SIG-M5 treated with dmso at 0.1 percent for 504 hours (cell line): Measurements from ENCODE around the gene CCDC197.

ENCODE experiments used
- DNase-seq: peaks from one replicate; lab custom pipeline; 2025; ENCODE audit not compliant: unreplicated experiment; lab: John Stamatoyannopoulos, UW

CCDC197 gene

DNA sequence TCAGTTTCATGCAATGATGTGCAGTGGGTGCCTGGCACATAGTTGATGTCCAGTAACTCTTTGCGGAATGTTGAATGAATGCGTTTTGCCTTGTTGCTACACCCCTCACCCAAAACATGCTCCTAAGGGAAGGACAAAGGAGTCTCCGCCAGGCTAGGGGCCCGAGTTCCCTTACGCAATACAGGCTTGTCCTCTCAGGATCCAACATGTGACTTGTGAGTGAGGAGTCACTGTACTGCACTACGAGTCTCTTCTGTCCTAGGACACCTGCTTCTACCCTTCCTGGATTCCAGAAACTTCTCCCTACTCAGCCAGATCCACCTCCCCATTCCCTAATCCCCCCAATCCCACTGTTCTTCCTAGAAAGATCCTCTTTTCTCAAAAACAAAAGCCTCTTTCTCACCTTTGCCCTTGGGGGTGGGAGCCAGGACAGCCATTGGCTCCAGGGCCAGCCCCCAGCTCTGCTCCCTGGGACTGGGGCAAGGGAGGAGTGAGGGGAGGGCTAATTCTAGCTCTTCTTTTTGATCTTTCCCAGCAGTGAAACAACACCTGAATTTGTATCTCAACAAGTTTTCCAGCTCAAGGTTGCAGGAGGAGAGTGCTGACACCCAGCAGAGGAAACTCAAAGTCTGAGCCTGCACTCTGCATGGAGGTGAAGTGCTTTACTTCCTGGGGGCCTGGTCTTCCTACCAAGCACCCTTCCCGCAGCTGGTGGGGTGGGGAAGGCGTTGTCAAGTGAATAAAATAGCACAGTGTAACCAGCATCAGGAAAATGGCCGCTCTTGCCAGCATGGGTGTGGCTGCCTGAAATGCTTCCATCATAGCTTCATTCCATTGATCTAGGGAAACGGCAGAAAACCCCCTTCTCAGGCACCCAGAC, 25.7 kb downstream of the CCDC197 start:
- DNase-seq = no peak

DNA sequence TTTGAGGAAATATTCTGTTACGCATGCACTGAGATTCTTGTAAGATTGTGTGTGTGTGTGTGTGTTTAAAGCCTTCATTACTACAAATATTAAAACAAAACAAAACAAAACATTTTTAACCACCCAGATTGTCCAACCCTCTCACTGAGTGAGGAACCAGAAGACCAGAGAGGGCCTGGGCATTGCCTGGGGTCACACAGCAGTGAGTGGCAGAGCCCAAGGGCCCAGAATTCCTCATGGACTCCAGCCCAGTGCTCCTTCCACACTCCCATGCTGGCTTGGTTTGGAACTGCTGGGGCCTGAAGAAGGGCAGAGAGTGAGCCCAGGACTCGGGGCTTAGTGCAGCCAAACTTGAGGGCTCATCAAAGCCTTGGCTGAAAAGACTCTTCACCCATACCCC, 27.4 kb downstream of the CCDC197 start:
- DNase-seq = no peak

DNA sequence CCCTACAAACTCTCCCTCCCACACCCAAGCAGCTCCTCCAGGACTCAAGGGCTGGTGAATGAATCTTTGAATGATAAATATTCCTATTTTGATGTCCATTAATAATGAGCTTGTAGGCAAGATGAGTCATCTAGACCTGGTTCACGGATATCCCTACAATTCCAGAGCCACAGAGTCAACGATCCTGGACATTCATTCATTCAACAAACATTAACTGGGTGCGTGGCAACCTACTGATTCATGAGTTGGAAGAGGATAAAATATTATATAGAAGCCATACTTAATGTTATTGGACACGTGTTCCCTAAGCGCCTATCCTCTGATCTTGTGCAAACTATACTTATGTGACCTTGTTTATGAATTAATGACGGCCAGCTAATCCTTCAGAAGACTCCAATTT, 28.6 kb downstream of the CCDC197 start:
- no peak for DNase-seq

DNA sequence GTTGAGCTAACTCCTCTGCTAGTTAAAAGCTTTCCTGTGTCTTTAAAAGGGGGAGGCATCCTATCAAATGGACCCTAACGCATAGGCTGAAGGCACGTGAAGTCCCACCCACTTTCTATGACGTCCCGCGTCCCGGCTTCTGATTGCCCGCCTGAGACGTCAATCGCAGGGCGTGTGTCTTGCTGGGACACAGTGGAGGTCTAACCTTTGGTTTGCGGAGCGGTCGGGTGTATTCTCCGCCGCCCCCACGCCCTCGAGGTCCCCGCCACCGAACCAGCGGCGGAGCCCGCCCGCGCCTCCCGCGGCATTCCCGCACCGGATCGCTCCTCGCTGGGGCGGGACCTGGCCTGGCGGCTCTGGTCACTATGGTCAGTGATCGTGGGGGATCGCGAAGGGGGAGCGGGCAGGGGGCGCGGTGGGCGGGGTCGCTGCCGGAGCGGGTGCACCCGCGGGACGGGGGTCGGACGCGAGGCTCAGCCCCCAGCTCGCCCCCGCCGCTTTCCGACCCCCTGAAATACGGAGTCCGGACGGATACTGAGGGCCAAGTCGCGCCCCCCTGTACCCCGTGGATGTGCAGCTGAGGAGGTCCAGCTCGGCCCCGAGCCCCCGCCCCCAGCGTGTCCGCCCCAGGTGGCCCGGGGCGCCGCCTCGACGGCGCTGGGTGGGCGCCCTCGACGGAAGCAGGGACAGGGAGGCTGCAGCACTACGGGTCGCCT, 29.2 kb downstream of the CCDC197 start, which contains the start of gene OTUB2:
TSS of gene OTUB2 (plus strand) at position 168 of the 716 bp plus-strand sequence. CDS start at position 366, 198 bp downstream.
- peak; percentile 98 for DNase-seq

DNA sequence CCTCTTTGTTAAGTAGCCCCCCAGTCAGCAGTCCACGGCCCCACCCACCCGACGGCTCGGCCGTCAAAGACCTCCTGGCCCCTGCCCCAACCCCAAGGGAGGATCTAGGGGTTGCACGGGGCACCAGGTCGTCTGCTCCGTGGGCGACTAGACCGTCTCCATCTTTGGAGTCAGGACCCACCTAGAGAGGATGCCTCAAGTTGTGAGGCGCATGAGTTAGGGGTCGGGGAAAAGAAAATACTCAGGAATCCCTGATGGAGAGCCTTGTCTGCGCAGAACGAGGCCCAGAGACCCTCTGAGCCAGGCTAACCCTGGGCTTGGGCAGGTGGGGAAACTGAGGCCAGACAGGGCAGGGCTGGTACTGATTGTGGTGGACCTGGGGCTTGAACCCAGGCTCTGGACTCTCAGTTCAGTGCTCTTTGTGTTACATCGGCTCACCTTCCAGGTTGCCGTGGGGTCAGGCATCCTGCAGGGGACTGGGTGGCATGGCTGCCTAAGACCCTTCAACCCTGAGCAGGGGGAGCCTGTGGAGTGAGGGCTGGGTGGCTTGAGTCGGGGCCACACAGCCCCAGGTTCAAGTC, 29.9 kb downstream of the CCDC197 start:
- DNase-seq = no peak

DNA sequence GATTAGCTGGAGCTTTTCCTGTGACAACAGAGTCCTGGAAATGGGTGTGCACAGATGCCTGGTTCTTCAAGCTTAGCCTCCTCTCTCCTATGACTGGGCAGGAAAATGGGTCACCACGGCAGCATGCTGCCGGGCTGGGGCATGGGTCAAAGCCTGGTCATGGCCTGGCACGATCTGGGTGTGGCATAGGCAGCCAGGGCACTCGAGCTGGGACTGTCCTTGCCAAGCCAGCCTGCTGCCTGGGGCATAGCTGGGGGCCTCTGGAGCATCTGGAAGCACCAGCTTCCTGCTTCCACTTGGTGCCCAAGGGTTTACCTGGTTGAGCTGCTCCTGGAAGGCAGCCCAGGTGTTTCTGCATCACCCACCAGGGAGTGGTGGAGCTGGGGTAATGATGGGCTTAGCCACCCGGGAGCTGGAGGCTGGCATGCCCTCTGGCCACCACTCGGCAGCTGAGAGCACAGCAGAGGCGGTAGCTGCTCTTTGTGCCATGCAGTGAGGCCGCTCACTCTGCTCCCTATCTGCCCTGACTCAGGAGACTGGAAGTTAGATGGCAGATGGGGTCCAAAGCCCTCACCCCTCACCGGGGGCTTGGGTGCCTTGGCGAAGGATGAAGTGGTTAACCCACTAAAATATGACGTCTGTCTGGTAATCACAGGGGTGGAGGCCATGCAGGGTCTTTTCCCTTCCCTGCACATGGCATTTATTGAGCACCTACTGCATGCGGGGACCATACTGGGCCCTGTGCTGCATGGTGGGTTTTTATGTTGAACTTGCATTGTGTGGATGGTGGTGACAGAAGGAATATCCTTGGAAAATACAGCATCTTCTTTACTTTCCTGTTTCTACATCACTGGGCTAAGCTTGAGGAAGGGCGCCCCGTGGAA, 30.7 kb downstream of the CCDC197 start:
- DNase-seq = no peak

DNA sequence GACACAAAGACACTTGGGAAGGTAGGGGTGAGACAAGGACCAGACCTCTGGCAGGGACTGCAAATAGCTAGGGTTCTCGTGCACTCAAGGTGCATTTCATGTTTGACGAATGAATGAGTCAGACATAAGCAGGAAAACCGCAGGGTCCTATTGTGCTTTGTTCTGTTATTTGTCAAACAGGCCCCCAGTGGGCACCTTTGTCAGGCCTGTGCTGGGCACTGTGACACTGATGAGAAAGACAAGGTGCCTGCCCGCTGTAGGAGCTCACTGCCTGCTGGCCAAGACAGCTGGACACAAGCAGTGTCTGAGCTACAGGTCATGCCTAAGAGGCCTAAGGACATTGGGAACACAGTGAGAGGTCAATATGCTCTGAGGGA, 31.3 kb downstream of the CCDC197 start:
- DNase-seq = peak; percentile 63

DNA sequence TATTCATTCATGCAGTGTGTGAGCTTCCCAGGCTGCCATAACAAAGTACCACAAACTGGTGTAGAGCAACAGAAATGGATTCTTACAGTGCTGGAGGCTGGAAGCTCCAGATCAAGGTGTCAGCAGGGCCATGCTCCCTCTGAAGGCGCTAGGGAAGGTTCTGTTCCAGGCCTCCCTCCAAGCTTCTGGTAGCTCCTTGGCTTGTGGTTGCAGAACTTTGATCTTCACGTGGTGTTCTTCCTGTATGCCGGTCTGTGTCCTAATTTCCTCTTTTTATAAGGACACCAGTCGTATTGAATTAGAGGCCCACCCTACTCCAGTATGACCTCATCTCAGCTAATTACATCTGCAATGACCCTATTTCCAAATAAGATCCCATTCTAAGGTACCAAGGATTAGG, 32.2 kb downstream of the CCDC197 start:
- peak; percentile 80 for DNase-seq

DNA sequence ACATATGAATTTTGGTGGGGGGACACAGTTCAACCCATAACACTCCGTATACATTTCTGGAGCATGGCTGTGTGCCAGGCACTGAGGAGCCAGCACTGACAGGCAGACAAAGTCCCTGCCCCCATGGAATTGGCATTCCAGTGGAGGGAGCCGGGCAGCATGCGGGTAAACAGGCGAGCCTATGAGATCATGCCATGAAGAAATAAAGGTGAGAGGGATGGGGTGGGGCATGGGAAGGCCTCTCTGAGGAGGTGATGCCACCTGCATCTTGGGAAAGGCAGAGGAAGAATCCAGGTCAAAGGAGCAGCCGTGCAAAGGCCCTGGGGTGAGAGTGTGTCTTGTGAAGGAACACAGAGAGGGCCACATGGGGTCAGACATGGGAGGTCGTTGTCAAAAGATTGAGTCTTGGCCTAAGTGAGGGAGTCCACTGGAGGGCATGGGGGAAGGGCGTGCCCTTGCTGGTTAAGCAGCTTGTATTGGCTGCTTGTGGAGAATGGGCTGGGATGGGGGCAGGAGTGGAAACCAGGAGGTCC, 32.6 kb downstream of the CCDC197 start:
- no peak for DNase-seq

DNA sequence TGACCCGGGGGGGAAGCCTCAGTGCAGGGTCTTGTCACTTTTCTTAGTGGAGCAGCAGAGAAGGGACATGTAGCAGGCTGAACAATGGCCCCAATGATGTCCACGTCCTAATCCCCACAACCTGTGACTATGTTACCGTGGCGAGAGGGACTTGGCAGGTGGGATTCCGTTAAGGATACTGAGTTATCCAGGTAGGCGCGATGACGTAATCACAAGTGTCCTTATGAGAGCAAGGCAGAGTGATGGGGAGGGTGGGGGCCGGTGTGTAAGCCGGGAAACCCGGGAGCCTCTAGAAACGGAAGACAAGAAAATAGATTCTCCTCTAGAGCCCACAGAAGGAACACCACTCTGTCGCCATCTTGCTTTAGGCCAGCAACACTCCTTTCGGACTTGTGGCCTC, 33.5 kb downstream of the CCDC197 start:
- DNase-seq = no peak

DNA sequence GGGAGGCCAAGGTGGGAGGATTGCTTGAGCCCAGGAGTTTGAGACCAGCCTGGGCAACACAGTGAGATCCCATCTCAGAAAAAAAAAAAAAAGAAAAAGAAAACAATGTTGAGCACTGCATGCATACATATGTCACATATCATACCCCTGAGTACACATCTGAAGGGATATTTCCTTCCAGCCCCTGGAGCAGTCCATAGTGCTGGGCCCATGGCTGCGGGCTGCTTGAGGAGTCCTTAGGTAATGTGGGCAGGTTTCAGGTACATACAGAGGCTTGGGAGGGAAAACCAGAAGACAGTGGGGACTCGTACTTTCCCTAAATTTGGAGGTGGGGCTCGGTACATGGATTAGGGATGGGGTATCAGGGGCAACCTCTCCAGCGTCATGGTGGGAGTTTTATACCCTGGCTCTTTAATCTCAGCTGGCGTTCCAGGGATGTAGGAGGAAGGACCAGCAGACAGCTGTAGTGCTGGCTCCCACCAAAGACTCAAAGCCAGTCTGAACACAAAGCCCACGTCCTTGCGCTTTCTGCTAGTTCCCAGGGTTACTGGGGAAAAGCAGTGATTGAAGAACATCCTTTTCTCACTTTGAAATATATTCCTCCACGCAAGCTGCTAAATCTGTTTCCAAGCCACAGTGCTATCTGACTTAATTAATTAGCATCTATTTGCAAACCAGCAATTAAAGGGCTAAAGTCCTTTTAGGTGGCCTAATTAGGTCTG, 34.2 kb downstream of the CCDC197 start:
- DNase-seq = no peak

DNA sequence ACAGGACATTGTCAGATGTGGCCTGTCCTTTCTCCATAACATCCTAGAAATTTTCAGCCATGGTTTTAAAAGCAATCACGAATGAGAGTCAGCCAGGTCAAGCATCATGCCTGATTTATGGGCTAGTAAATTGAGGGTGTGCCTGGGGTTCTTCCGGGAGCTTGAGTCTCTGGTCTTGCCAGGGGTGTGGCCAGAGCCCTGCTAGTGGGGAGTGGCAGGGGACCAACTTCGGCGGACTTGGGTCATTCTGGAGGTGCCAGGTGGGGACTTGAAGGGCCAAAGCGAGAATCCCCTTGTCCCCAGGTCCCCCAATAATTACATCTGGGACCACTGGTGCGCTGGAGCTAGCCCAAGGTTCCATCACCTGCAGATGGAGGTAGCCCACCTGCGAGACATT, 34.8 kb downstream of the CCDC197 start:
- no peak for DNase-seq

DNA sequence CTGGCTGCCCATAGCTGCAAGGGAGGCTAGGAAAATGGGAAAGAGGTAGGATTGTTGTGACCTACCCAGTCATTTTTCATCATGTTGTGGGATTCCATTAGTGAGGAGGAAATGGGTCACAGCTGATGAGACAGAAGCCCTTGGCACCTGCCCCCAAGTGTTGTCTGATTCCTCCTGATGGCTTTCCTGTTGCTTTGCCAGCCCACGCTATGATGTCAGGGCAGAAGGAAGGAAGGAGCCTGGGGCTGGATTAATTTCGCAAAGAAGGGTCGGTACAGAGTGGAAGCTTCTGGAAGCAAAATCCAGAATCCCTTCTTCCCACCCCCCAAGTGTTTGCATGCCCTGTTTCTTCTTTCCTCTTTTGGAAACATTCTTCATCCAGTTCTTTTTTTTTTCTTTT, 37.8 kb downstream of the CCDC197 start:
- no peak for DNase-seq

DNA sequence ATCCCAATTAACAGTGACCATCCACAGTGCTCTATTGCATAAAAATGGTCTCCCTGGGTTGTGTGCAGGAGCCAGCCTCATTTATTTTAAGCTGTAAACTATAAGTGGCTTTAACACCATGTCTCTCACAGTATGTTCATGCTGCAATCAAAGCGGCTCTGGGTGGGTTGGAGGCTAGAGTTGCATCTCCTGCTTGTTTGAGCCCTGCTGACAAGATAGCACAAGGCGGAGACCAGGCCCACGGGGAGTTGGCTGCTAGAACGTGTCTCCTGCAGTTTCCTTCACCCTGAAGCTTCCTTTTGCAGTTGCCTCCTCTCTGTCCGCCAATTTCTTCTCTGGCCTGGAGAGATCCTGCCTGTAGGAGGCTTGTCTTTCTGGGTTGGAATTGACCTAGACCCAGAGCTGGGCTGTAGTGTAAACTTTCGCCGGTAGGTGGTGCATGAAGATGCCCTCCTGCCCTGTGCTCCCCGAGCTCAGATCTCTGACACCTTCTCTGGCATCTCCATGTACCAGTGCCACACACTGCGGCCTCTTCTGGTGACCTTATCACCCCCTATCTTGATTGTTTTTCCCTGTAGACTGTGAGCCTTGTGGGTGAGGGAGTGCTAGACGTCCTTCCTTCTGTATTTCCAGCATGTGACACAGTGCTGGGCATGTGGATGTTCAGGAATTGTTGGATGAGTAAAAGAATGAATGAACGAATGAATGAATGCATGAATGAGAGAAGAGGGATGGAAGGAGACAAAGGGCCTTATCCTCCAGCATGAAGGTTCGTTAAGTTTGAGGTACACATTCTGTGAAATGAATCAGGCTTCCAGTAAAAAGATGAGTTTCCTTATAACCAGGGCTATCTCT, 39.4 kb downstream of the CCDC197 start:
- DNase-seq = peak; percentile 68

DNA sequence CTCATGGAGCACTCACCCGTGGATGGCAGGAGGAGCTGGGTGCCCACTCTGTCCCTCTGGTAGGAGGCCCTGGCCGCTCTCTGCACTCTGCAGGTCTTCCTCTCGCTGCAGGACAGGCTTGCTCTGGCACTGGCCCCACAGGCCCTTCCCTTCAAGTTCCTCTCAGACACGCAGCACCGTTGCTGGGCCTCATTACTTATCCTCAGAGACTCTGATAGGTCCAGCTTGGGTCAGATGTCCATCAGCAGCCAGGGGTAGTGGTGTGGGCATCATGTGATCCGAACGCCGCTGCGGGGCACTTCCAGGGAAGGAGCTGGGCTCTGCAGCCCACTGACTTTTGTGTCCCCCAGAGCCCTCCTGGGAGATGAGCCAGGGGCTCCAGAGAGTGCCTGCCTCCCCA, 40.9 kb downstream of the CCDC197 start:
- DNase-seq = no peak

DNA sequence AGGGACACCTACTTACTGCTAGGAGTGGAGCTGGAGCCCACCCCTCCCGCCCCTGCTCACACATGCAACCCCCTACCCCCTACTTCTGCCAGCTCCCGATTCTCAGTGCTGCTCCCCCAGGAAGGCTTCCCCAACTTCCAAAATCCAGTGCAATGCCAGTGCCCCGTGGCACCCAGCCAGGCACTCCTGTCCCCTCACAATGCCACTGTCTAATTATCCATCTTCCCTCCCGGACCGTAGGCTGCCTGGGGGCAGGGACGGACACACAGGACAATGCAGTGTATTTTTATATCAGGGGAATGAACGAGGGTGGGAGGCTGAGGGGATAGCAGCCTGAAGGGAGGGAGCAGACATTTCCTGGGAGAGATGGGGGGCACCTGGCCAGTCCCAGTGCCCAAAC, 41.4 kb downstream of the CCDC197 start:
- DNase-seq = no peak

DNA sequence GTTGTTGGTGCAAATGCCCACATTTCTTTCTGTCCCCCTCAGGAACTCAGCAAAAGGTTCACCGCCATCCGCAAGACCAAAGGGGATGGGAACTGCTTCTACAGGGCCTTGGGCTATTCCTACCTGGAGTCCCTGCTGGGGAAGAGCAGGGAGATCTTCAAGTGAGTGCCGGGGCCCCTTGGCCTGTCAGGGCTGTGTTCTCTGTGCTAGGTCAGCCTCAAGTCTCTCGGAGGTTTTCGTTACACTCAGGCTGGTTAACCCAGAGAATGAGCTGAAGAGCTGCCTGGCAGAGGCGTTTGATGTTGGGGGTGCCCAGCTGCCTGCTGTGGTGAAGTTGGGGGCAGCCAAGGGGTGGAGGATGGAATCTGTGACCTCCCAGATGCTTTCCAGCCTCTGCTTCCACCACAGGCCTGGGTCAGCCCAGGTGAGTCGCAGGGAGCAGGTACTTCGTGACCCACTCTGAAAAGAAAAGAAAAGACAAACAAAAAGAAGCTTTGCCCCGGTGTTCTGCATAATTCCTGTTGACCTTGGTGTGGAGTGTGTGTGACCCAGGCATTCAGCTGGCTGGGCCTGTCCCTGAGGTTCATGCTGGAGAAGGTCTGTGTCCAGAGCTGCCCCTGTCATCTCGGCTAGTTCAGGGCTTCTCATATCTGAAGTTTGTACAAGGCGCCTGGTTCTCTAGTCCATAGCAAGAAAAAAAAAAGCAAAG, 42.0 kb downstream of the CCDC197 start:
- DNase-seq = no peak

DNA sequence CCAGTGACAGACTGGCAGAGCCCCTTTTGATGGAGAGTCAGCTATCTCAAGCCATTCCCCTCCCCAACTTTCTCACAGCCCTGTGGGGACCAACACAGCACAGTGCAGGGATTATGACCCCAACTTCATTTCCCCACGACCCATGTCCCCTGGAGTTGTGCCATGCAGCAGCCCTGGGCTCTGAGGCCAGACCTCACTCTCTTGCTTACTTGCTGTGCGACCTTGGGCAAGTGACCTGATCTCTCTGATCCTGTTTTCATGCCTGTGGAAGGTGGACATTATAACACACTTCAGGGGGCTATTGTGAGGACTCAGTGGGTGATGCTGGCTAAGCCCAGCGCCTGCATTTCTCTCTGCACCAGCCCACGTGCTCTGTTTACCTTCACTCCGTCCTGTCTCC, 43.1 kb downstream of the CCDC197 start:
- no peak for DNase-seq

DNA sequence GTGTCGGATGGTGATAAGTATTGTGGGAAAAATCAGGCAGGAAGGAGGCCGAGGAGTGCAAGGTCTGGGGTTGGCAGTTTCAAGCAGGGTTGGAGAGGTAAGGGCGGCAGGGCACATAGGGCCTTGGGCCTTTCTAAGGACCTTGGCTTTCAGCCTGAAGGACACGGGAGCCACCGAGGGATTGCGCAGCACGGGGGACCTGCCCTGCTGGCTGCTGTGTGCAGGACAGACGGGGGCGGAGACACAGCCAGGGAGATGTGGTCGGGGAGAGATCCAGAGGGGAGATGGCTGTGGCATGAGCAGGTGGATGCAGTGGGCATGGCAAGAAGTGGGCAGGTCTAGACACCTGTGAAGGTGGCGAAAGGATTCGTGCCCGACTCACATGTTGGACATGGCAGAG, 43.7 kb downstream of the CCDC197 start:
- DNase-seq = no peak
